GM12878 (cell line): ENCODE results near the gene THRA. TPM values are rescaled to one million over a fixed set of nuclear protein-coding genes. Genes with fewer than 3 reads are reported as not detected.

ENCODE experiments used
- ATAC-seq: fragments of 200-7000 bp; cut with Tn5 transposase; 3 replicates; pipeline ENCODE4 v1.9.1; 2020; ENCODE audit warnings: mild to moderate bottlenecking, moderate library complexity
- BruUV-seq: library from RNA; stranded (reverse); fragments of 400-500 nt; replicated peaks from 2 replicates; lab custom pipeline; 2021; lab: Mats Ljungman, UMichigan
- CTCF ChIA-PET: fragments of 300-600 bp; sonication (Branson Sonifier 250); formaldehyde crosslinking; extraction: SDS; loops from one replicate; lab custom pipeline; 2021; ENCODE audit warnings: inconsistent platforms; lab: Yijun Ruan, JAX
- POLR2A ChIA-PET: fragments of 350-600 bp; formaldehyde crosslinking; extraction: SDS; loops from one replicate; lab custom pipeline; 2021; ENCODE audit warnings: inconsistent platforms; lab: Charles Lee
- RAD21 ChIA-PET: fragments of 300-600 bp; sonication (Branson Sonifier 250); formaldehyde crosslinking; loops from one replicate; lab custom pipeline; 2023; ENCODE audit warnings: antibody characterized with exemption; ENCODE audit not compliant: unreplicated experiment; lab: Charles Lee
- SMC1A ChIA-PET: fragments of 300-600 bp; sonication (Branson Sonifier 250); formaldehyde crosslinking; loops from one replicate; lab custom pipeline; 2023; ENCODE audit not compliant: unreplicated experiment, uncharacterized antibody; lab: Charles Lee
- DNase-seq: peaks from one replicate; pipeline ENCODE4 v3.0.0-alpha.2; 2011; ENCODE audit warnings: low read depth, low spot score
- FAIRE-seq: peaks from 3 replicates; lab custom pipeline; 2011; peaks lifted over from hg19 to GRCh38; lab: Jason Lieb, UNC
- H2AFZ ChIP-seq: 2 replicates; pipeline ENCODE4 v1.6.0; 2011; ENCODE audit warnings: low read depth, low read length, control low read depth; ENCODE audit not compliant: control insufficient read depth
- H3K27ac ChIP-seq: 2 replicates; pipeline ENCODE4 v1.5.1; 2011; ENCODE audit warnings: control low read depth; ENCODE audit not compliant: control insufficient read depth, insufficient read depth
- H3K27me3 ChIP-seq, 2 experiments: replicated peaks in 1 of 2; 2 replicates each; pipeline versions ENCODE4 v1.6.0 to v1.6.1; 2011; ENCODE audit warnings: low read length in 1 of 2; ENCODE audit not compliant: control insufficient read depth in 2 of 2, insufficient read depth in 2 of 2
- H3K36me3 ChIP-seq, 2 experiments: 2 replicates each; pipeline ENCODE4 v1.5.1; 2011; ENCODE audit warnings: low read length in 1 of 2; ENCODE audit not compliant: control insufficient read depth in 2 of 2, insufficient read depth in 2 of 2
- H3K4me1 ChIP-seq: 2 replicates; pipeline ENCODE4 v1.6.1; 2011; ENCODE audit warnings: mild to moderate bottlenecking, low read length, moderate library complexity, mixed read lengths; ENCODE audit not compliant: control insufficient read depth, insufficient read depth
- H3K4me2 ChIP-seq: 2 replicates; pipeline ENCODE4 v1.6.0; 2011; ENCODE audit warnings: control low read depth; ENCODE audit not compliant: control insufficient read depth, insufficient read depth
- H3K4me3 ChIP-seq: fragments of 200-600 bp; sonication (generic); 2 replicates; pipeline ENCODE4 v1.5.1; 2016
- H3K79me2 ChIP-seq: 2 replicates; pipeline ENCODE4 v1.6.0; 2011; ENCODE audit warnings: low read length; ENCODE audit not compliant: control insufficient read depth, insufficient read depth
- H3K9ac ChIP-seq: 2 replicates; pipeline ENCODE4 v1.8.0; 2011; ENCODE audit warnings: low read length, control low read depth, mixed read lengths; ENCODE audit not compliant: control insufficient read depth, insufficient read depth
- H3K9me3 ChIP-seq: replicated peaks from 3 replicates; pipeline ENCODE4 v1.5.1; 2011; ENCODE audit warnings: mild to moderate bottlenecking, low read length; ENCODE audit not compliant: control insufficient read depth, insufficient read depth
- H4K20me1 ChIP-seq: 2 replicates; pipeline ENCODE4 v1.6.0; 2011; ENCODE audit not compliant: control insufficient read depth, insufficient read depth
- BRCA1 ChIP-seq: IDR thresholded peaks from 2 replicates; pipeline ENCODE4 v1.6.1; 2011; ENCODE audit warnings: low read depth, low read length, improper control_type of control experiment
- CTCF ChIP-seq, 3 experiments: IDR thresholded peaks in 2 of 3; conservative IDR thresholded peaks in 1 of 3; 2 replicates each; pipeline ENCODE4 v1.5.1; 2011; ENCODE audit warnings: low read depth in 3 of 3, low read length in 3 of 3, mild to moderate bottlenecking in 3 of 3, control low read depth in 2 of 3, moderate library complexity in 2 of 3, inconsistent platforms in 1 of 3, mixed read lengths in 1 of 3; ENCODE audit not compliant: control insufficient read depth in 2 of 3, insufficient read depth in 1 of 3; ENCODE audit errors: extremely low read depth in 1 of 3
- DPF2 ChIP-seq: fragments of 450-650 bp; IDR thresholded peaks from 2 replicates; pipeline ENCODE4 v1.6.1; 2017; ENCODE audit warnings: mild to moderate bottlenecking
- E2F8 ChIP-seq: fragments of 450-650 bp; IDR thresholded peaks from 2 replicates; pipeline ENCODE4 v1.6.1; 2018; ENCODE audit warnings: mild to moderate bottlenecking, low read depth, moderate library complexity; ENCODE audit not compliant: partially characterized antibody
- FOXK2 ChIP-seq: fragments of 450-650 bp; IDR thresholded peaks from 2 replicates; pipeline ENCODE4 v1.6.1; 2017; ENCODE audit warnings: mild to moderate bottlenecking, moderate library complexity
- MEF2A ChIP-seq: IDR thresholded peaks from 2 replicates; pipeline ENCODE4 v1.6.1; 2011; ENCODE audit warnings: low read depth, mild to moderate bottlenecking, low read length, moderate library complexity; ENCODE audit not compliant: insufficient read depth
- NFIC ChIP-seq: IDR thresholded peaks from 2 replicates; pipeline ENCODE4 v1.6.1; 2012; ENCODE audit warnings: low read depth, mild to moderate bottlenecking, inconsistent platforms, low read length, moderate library complexity
- NFXL1 ChIP-seq: fragments of 450-650 bp; IDR thresholded peaks from 2 replicates; pipeline ENCODE4 v1.6.1; 2017; ENCODE audit warnings: antibody characterized with exemption, mild to moderate bottlenecking, borderline replicate concordance
- PML ChIP-seq: IDR thresholded peaks from 2 replicates; pipeline ENCODE4 v1.6.1; 2012; ENCODE audit warnings: low read length, inconsistent platforms
- SKIL ChIP-seq: fragments of 450-650 bp; IDR thresholded peaks from 2 replicates; pipeline ENCODE4 v1.6.1; 2017; ENCODE audit warnings: mild to moderate bottlenecking, low read depth, inconsistent platforms; ENCODE audit not compliant: poor library complexity, severe bottlenecking
- STAT1 ChIP-seq: fragments of 450-650 bp; conservative IDR thresholded peaks from 2 replicates; pipeline ENCODE4 v1.6.1; 2014; ENCODE audit warnings: antibody characterized with exemption, mild to moderate bottlenecking
- SUPT20H ChIP-seq: IDR thresholded peaks from 2 replicates; pipeline ENCODE4 v1.6.1; 2011; ENCODE audit warnings: low read depth, mild to moderate bottlenecking, low read length, moderate library complexity, borderline replicate concordance; ENCODE audit not compliant: control insufficient read depth
- USF2 ChIP-seq: IDR thresholded peaks from 2 replicates; pipeline ENCODE4 v1.6.1; 2011; ENCODE audit warnings: low read depth, low read length, improper control_type of control experiment, borderline replicate concordance
- WGBS: methylation state at CpG from one replicate; pipeline ENCODE4 v1.1.6; 2016; ENCODE audit warnings: low lambda C conversion rate; ENCODE audit not compliant: insufficient replicate concordance, insufficient coverage; ENCODE audit errors: missing lambda C conversion rate; 5-methylcytosine and 5-hydroxymethylcytosine counted together
- in situ Hi-C: fragments of 300-500 bp; cut with MboI; formaldehyde crosslinking; loops from 9 replicates; pipeline ENCODE4 v1.14.3; 2018; ENCODE audit warnings: mixed read lengths
- intact Hi-C: fragments of 100-400 bp; cut with micrococcal nuclease; formaldehyde crosslinking; loops from one replicate; pipeline ENCODE4 v1.14.2; 2022; ENCODE audit not compliant: unreplicated experiment
- polyA plus RNA-seq, 11 experiments: library from polyadenylated mRNA; depleted of rRNA in 4 of 11; unstranded in 6 of 11; stranded (reverse) in 5 of 11; fragments of >200 nt; fragmentation: Nextera tagmentation in 4 of 11; fragmentation: Illumina TruSeq in 1 of 11; extraction: Ambion mirVana in 4 of 11; extraction: Trizol in 1 of 11; gene quantifications; 1 replicate in 1 of 11; 2 replicates in 10 of 11; pipeline versions ENCODE4 v1.2.1 to v1.2.3, GENCODE V29; 2011 to 2016; ENCODE audit warnings: inconsistent platforms in 2 of 11, missing spikeins in 2 of 11, low read depth in 1 of 11
- total RNA-seq, 4 experiments: library from RNA; depleted of rRNA in 3 of 4; stranded (reverse); fragments of >200 nt in 3 of 4; fragmentation: Illumina TruSeq in 1 of 4; extraction: Trizol in 1 of 4; gene quantifications; 2 replicates each; pipeline versions ENCODE4 v1.2.1 to v1.2.3, GENCODE V29; 2013 to 2021

Gene THRA
- total and polyA plus RNA-seq, 10 of the 15 experiments (the other 5 are each of a cell fraction or from before 2014, with no cell fraction given): 0.03 to 2.0 (median 0.64) TPM

DNA sequence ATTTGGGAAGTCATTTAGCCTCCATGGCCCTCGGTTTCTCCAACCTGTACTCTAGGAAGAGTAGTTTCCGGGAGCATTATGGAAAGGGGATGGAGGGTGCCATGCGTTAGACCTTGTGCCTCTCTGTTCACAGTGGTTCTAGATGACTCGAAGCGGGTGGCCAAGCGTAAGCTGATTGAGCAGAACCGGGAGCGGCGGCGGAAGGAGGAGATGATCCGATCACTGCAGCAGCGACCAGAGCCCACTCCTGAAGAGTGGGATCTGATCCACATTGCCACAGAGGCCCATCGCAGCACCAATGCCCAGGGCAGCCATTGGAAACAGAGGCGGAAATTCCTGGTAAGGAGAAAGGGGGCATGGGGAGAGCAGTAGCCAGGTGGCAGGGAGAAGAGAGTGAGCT is 21.7 kb downstream of the THRA start:
- no peaks in the 10 kb centered on the region for H4K20me1 ChIP-seq
- SMC1A ChIA-PET: interaction anchor here (0.6 to 0.8 kb wide), 2 partner anchors 9 to 14 kb away, joined by 3 read pairs; no protein-coding TSS in a partner anchor
- H3K4me3 ChIP-seq: no peak overlapping the region
- in situ Hi-C loops: no loop called here
- H3K9ac ChIP-seq: no peak overlapping the region
- H3K36me3 ChIP-seq: no peaks in the 10 kb centered on the region
- FAIRE-seq (no peak), ATAC-seq (no peak), DNase-seq (no peak)
- H3K27ac ChIP-seq: no peak overlapping the region
- no peaks in the 10 kb centered on the region for H3K9me3 ChIP-seq
- intact Hi-C loops: no loop called here
- H3K79me2 ChIP-seq: no peaks in the 10 kb centered on the region
- POLR2A ChIA-PET: no interaction called here
- no peak overlapping the region for H2AFZ ChIP-seq
- RAD21 ChIA-PET: interaction anchor here (0.8 kb wide), 1 partner anchor 27 kb away, joined by 3 read pairs; no protein-coding TSS in a partner anchor
- BruUV-seq: no TSS peak
- no peaks in the 10 kb centered on the region for H3K27me3 ChIP-seq
- no peak overlapping the region for H3K4me2 ChIP-seq
- CTCF ChIA-PET: interaction anchor here (0.9 to 4.6 kb wide), 6 partner anchors 10 to 70 kb away, joined by 3 to 75 read pairs (median 22); partner anchors contain the start of gene CSF3
- 68% methylated on average over 14 of the region's 14 CpGs for WGBS
- no peaks in the 10 kb centered on the region for H3K4me1 ChIP-seq
- TF ChIP-seq BRCA1: no peak
- no peak for TF ChIP-seq SUPT20H
- TF ChIP-seq NFXL1: no peak
- no peak for TF ChIP-seq NFIC
- TF ChIP-seq USF2: no peak
- TF ChIP-seq PML: no peak
- no peak for TF ChIP-seq E2F8
- TF ChIP-seq MEF2A: no peak
- TF ChIP-seq CTCF (IDR thresholded peaks at IDR 0.05 in 2 of 3, conservative IDR thresholded peaks at IDR 0.05 in 1 of 3; ENCODE audit: control insufficient read depth in 2 of 3, extremely low read depth in 1 of 3, insufficient read depth in 1 of 3, low read depth in 3 of 3, low read length in 3 of 3): no peak
- no peak for TF ChIP-seq STAT1
- TF ChIP-seq DPF2: no peak
- TF ChIP-seq SKIL: no peak
- TF ChIP-seq FOXK2: no peak
